HG02623 (cell line): ENCODE measurements around the gene UBE2E3.

Experiments used
- ATAC-seq: cut with Tn5 transposase; IDR thresholded peaks from one replicate; pipeline ENCODE4 v1.9.1; 2021; ENCODE audit warnings: moderate library complexity; ENCODE audit not compliant: unreplicated experiment

UBE2E3 gene

GRCh38 chr2:180978903-180979748 lies 1.3 kb upstream of the UBE2E3 start:
- ATAC-seq = no peak

GRCh38 chr2:180979749-180980105 lies 678 bp upstream of the UBE2E3 start:
- ATAC-seq = no peak

- peak; percentile 14 for ATAC-seq
Measured at GRCh38 chr2:180980943-180981911, 822 bp downstream of the UBE2E3 start.

- ATAC-seq = peak; percentile 33
Measured at GRCh38 chr2:180983468-180984242, 3.2 kb downstream of the UBE2E3 start.

GRCh38 chr2:180985771-180986395 lies 5.5 kb downstream of the UBE2E3 start:
- no peak for ATAC-seq

- ATAC-seq = no peak
Measured at GRCh38 chr2:180987146-180987545, 6.7 kb downstream of the UBE2E3 start.

GRCh38 chr2:180990337-180990736 lies 9.9 kb downstream of the UBE2E3 start:
- no peak for ATAC-seq

- no peak for ATAC-seq
Measured at GRCh38 chr2:180990794-180991193, 10.4 kb downstream of the UBE2E3 start.

- ATAC-seq = no peak
Measured at GRCh38 chr2:180991361-180991760, 11.0 kb downstream of the UBE2E3 start.

- peak; percentile 88 for ATAC-seq
Measured at GRCh38 chr2:180991820-180992219, 11.4 kb downstream of the UBE2E3 start.

GRCh38 chr2:180992994-180993393 lies 12.6 kb downstream of the UBE2E3 start:
- no peak for ATAC-seq

GRCh38 chr2:180999274-180999964 lies 19.0 kb downstream of the UBE2E3 start:
- no peak for ATAC-seq

GRCh38 chr2:181004647-181005325 lies 24.4 kb downstream of the UBE2E3 start:
- ATAC-seq = no peak

GRCh38 chr2:181005326-181005655 lies 24.9 kb downstream of the UBE2E3 start:
- ATAC-seq = no peak

GRCh38 chr2:181005809-181006208 lies 25.4 kb downstream of the UBE2E3 start:
- no peak for ATAC-seq

GRCh38 chr2:181007086-181007837 lies 26.9 kb downstream of the UBE2E3 start:
- ATAC-seq = no peak

- no peak for ATAC-seq
Measured at GRCh38 chr2:181008407-181008806, 28.0 kb downstream of the UBE2E3 start.

- no peak for ATAC-seq
Measured at GRCh38 chr2:181021199-181021789, 40.9 kb downstream of the UBE2E3 start.
